Measurements from ENCODE around the gene UBR4.
"Not testable (repeated sequence)": the region's sequence is repeated elsewhere in the genome, so short reads cannot be mapped to it uniquely, and the experiment has no call there.

Gene UBR4

GRCh38 chr1:19209990-19210771, at the start of gene UBR4:
Gene UBR4, minus strand, starts transcription at chr1:19210266. Its CDS starts 18 bp downstream, at chr1:19210248.
- peak; percentile 79 to 81 for DNase-seq (ENCODE audit: low read depth in 2 of 2)

DNA sequence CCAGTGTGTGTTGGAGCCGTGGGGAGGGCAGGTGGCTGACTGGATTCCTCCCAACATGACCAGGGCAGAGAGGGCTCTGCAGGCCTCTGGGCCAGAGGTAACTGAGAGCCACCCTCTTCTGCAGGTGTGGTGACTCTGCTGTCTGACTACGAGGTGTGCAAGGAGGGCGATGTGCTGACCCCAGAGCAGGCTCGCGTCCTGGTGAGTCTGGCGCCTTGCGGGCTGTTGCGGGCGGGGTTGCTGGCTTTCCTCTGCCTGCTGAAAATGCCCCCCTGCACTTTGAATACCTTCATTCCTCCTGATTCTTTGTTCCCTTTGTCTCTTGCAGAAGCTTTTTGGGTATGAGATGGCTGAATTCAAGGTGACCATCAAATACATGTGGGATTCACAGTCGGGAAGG, 48.3 kb upstream of the UBR4 start:
- no peak for DNase-seq (ENCODE audit: low read depth in 2 of 2)

GRCh38 chr1:19257178-19257914, 47.3 kb upstream of the UBR4 start:
- DNase-seq (ENCODE audit: low read depth in 2 of 2): no peak

- DNase-seq (ENCODE audit: low read depth in 2 of 2): not testable (repeated sequence)
Observed at GRCh38 chr1:19256301-19256700, 46.2 kb upstream of the UBR4 start.

DNA sequence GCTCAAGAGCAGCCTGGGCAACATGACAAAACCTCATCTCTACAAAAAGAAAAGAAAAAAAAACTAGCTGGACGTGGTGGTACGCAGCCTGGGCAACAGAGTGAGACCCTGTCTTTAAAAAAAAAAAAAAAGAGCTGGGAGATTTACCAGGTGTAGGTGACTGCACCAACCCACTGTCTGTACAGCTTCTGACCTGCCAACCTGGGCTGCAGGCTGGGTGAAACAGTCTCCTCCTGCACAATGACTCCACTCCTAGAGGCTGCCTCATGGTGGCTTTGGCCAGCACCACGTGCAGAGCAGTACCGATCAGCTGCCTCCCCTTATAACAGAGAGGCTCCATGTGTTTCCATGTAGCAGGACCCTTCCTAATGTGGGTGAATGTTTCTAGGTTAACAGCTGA, 45.2 kb upstream of the UBR4 start:
- no peak for DNase-seq (ENCODE audit: low read depth in 2 of 2)

DNA sequence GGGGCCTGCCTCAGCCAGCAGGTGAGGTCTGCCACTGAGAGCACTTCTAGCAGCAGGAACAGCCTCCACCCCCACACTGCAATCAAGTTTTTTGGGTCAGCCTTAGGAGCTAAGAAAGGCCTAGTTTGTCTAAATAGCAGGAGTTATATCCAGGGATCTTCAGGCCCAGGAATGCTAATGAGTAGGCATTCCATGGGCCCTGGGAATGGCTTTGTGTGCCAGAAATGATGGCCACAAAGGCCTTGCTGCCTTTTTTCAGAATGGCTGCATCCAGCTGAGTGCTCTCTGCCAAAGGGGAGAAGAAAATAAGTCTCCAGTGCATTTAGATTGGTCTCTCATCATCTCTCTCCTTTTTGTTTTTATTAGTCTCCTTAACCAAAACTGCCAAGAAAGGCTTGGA, 44.4 kb upstream of the UBR4 start:
- no peak for DNase-seq (ENCODE audit: low read depth in 2 of 2)

GRCh38 chr1:19251305-19252196, 41.5 kb upstream of the UBR4 start, which contains the start of the genes EMC1 and MRTO4:
Gene EMC1, minus strand, starts transcription at chr1:19251524. Its CDS starts 15 bp downstream, at chr1:19251509.
Gene MRTO4, plus strand, starts transcription at chr1:19251805. Its CDS starts 31 bp downstream, at chr1:19251836.
- peak; percentile 49 to 58 for DNase-seq (ENCODE audit: low read depth in 2 of 2)

GRCh38 chr1:19250629-19251304, 40.7 kb upstream of the UBR4 start:
- no peak for DNase-seq (ENCODE audit: low read depth in 2 of 2)

DNA sequence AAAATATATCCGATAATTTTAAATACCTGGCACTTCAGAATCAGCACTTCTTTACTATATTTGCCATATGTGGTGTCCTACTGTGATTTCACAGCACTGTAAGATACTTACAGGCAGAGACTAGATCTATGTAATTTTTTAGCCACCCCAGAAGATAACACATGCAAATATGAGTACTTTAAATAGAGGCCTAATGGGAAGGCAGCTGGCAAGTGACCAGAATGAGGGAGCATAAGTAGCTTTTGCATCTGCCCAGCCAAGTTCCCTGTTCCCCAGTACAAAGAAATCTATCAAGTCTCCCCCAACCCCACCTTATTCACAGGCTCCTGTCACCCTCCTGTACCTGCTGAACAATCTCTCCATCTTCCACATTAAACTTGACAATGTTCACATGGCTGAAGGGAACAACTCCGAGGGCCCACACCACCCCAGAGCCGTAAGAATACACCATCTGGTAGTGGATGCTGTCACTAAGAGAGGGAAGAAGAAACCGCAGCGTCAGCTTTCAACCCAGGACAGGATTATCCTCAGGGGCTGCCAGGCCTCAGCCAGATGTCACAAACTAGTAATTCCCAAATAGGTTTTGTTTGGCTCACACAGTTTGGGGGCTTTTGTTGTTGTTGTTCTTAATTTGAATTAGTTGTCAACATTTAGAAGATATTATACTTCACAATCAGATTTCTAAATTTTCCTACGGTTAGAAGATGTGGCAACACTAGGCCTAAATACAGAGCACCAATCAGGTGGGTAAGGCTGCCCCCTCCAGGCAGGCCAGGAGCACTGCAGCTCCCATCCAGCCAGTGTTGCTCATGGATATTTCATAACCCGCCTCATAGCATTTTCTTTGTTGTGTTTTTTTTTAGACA, 30.8 kb upstream of the UBR4 start:
- DNase-seq (ENCODE audit: low read depth in 2 of 2): peak; percentile 13 to 17

GRCh38 chr1:19239876-19240275, 29.8 kb upstream of the UBR4 start:
- DNase-seq (ENCODE audit: low read depth in 2 of 2): no peak

GRCh38 chr1:19234224-19234623, 24.2 kb upstream of the UBR4 start:
- no peak for DNase-seq (ENCODE audit: low read depth in 2 of 2)

- DNase-seq (ENCODE audit: low read depth in 2 of 2): no peak
Observed at GRCh38 chr1:19232524-19232846, 22.4 kb upstream of the UBR4 start.

GRCh38 chr1:19231736-19232523, 21.9 kb upstream of the UBR4 start:
- DNase-seq (ENCODE audit: low read depth in 2 of 2): not testable (repeated sequence)

- DNase-seq (ENCODE audit: low read depth in 2 of 2): no peak
Observed at GRCh38 chr1:19229828-19230325, 19.8 kb upstream of the UBR4 start.

DNA sequence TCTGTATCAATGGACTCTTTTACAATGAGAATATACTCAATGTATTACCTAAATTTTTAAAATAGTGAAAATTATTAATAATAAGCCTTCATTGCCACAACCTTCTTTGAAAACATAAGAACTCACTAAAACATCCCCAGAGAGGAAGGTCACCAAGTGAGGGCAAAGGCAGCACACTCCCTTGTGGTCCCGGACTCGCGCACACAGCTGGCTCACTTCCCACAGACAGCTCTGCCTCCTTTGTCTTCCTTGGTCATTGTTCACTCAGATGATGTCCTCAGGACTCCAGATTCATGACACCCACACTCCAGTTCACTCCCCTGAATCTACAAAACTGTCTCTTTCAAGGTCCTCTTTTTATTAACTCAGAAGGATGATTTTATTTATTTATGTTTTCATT, 19.2 kb upstream of the UBR4 start:
- no peak for DNase-seq (ENCODE audit: low read depth in 2 of 2)

DNA sequence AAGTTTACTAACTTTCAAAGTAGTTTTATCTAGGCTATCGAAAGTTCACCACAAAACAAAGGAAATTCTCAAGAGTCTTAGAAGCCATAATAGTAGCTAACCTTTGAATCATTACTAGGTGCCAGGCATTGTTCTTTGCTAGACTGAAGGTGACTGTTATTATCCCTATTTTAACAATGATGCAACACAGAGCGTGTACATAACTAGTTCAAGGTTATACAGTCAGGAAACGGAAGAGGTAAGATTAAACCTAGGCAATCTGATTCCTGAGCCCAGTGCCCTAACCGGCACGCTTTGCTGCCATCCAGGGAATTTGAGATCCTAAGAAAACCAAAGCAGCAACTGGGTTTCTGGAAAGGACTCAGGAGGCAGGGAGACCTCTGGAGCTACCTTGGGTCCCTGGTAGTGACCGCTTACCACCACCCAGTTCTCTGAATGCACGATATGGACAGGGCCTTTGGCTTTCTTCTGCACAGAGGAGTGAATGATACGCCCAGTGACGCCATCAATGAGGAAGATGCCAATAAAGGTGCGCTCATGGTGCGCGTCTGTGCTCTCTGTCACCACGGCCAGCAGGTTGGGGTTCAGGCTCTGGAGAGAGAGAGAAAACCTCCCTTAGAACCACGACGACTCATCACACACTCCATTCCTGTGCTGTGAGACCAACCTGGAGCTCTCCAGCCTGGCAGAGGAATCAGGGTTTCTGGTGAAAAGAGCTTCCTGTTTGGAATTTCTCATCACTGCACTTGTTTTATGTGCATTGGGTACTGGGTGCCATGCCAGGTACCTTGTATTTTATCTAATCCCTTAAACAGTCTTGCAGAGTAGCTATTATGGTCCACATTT, 13.1 kb upstream of the UBR4 start:
- no peak for DNase-seq (ENCODE audit: low read depth in 2 of 2)

DNA sequence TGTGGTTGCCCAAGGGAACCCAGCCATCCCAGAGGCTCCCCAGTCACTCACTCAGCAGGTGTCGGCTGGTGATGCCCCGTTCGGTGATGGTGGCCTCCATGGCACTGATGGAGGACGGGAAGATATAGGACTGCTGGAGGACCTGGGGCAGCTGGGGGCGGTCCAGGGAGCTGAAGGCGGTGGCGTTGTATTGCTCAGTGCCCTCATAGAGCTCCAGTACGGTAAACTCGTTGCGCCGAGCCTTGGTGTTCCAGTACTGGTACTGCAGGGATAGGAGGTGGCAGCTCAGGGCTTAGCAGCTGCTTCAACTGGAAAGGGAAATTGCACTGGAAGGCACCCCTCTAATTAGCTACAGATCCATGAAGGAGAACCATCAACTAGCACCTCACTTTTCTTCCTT, 12.5 kb upstream of the UBR4 start:
- DNase-seq (ENCODE audit: low read depth in 2 of 2): no peak

DNA sequence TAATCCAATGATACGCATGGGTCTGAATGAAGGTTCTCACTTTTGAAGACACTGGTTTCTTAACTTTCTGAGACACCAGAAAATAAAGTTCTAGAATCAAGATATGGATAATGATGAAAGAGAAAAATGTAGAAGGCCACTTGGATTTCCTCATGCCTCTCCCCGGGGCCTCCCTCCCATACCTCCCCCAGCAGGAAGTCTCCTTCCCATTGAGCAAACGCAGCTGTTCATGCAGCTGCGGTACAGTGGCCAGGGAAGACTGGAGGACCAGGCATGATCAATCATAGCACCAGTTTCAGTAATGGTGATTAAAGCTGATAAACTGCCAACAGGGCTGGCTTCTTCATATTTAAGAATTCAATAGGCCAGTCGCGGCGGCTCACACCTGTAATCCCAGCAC, 10.9 kb upstream of the UBR4 start:
- DNase-seq (ENCODE audit: low read depth in 2 of 2): no peak
